Neural cell (in vitro differentiated cells): ENCODE measurements around the gene SEC63. TPM values are rescaled to one million over a fixed set of nuclear protein-coding genes. Genes with fewer than 3 reads are reported as not detected.
A peak's percentile ranks its signal among the peaks of the same experiment; 100 is the strongest.

ENCODE experiments used
- H2AFZ ChIP-seq: fragments of 200-600, 300-800 bp; sonication (generic), shearing (Covaris generic); 2 replicates; pipeline ENCODE4 v1.6.0; 2014; ENCODE audit warnings: low read depth, mild to moderate bottlenecking, antibody characterized with exemption, low read length, moderate library complexity
- H3F3A ChIP-seq: fragments of 200-600 bp; shearing (Covaris generic); 2 replicates; pipeline ENCODE4 v1.6.1; 2016; ENCODE audit warnings: mild to moderate bottlenecking, moderate library complexity, mixed read lengths, antibody characterized with exemption, low read length; ENCODE audit not compliant: insufficient read depth, poor library complexity, severe bottlenecking
- H3K27ac ChIP-seq: fragments of 200-600, 300-800 bp; sonication (generic), shearing (Covaris generic); 2 replicates; pipeline ENCODE4 v1.5.1; 2014; ENCODE audit warnings: mild to moderate bottlenecking, low read length, moderate library complexity
- H3K27me3 ChIP-seq: fragments of 300-800, 200-600 bp; sonication (generic), shearing (Covaris generic); 2 replicates; pipeline ENCODE4 v1.6.0; 2014; ENCODE audit warnings: mild to moderate bottlenecking, low read depth, low read length, moderate library complexity; ENCODE audit not compliant: insufficient read depth
- H3K36me3 ChIP-seq: fragments of 300-800, 200-600 bp; sonication (generic), shearing (Covaris generic); 2 replicates; pipeline ENCODE4 v1.5.1; 2014; ENCODE audit warnings: mild to moderate bottlenecking, antibody characterized with exemption, low read length, moderate library complexity; ENCODE audit not compliant: insufficient read depth
- H3K4me2 ChIP-seq: fragments of 300-800, 200-600 bp; sonication (generic), shearing (Covaris generic); 2 replicates; pipeline ENCODE4 v1.6.0; 2014; ENCODE audit warnings: mild to moderate bottlenecking, low read length
- H3K4me3 ChIP-seq: fragments of 300-800, 200-600 bp; sonication (generic), shearing (Covaris generic); 2 replicates; pipeline ENCODE4 v1.5.1; 2014; ENCODE audit warnings: mild to moderate bottlenecking, low read length, moderate library complexity
- H3K79me2 ChIP-seq: fragments of 200-600 bp; shearing (Covaris generic); replicated peaks from 2 replicates; pipeline ENCODE4 v1.6.0; 2014; ENCODE audit warnings: mild to moderate bottlenecking, low read length, moderate library complexity; ENCODE audit not compliant: insufficient read depth
- H3K9ac ChIP-seq: fragments of 300-800, 200-600 bp; sonication (generic), shearing (Covaris generic); 2 replicates; pipeline ENCODE4 v1.6.1; 2016; ENCODE audit warnings: mild to moderate bottlenecking, low read length, mixed read lengths
- H3K9me2 ChIP-seq: fragments of 200-600 bp; shearing (Covaris generic); 2 replicates; pipeline ENCODE4 v1.6.1; 2016; ENCODE audit warnings: mild to moderate bottlenecking, low read length, mixed read lengths; ENCODE audit not compliant: insufficient read depth
- H3K9me3 ChIP-seq: fragments of 200-600, 300-800 bp; sonication (generic), shearing (Covaris generic); 2 replicates; pipeline ENCODE4 v1.6.1; 2016; ENCODE audit warnings: mild to moderate bottlenecking, mixed run types, low read length, moderate library complexity, mixed read lengths
- H4K20me1 ChIP-seq: fragments of 200-600 bp; shearing (Covaris generic); 2 replicates; pipeline ENCODE4 v1.6.1; 2016; ENCODE audit warnings: mild to moderate bottlenecking, mixed run types; ENCODE audit not compliant: insufficient read depth
- EP300 ChIP-seq: fragments of 450-650 bp; conservative IDR thresholded peaks from 2 replicates; pipeline ENCODE4 v1.6.1; 2014; ENCODE audit warnings: antibody characterized with exemption, mild to moderate bottlenecking, moderate library complexity; ENCODE audit not compliant: poor library complexity, severe bottlenecking
- EZH2 ChIP-seq: fragments of 200-600, 300-800 bp; shearing (Covaris generic), sonication (generic); IDR thresholded peaks from 2 replicates; pipeline ENCODE4 v1.6.1; 2014; ENCODE audit warnings: antibody characterized with exemption, low read length, borderline replicate concordance, mild to moderate bottlenecking; ENCODE audit not compliant: insufficient read depth, poor library complexity, severe bottlenecking
- MXI1 ChIP-seq: fragments of 450-650 bp; conservative IDR thresholded peaks from 2 replicates; pipeline ENCODE4 v1.6.1; 2014; ENCODE audit warnings: antibody characterized with exemption, mild to moderate bottlenecking; ENCODE audit not compliant: poor library complexity, severe bottlenecking
- POLR2AphosphoS5 ChIP-seq: IDR thresholded peaks from 2 replicates; pipeline ENCODE4 v1.6.1; 2012
- RAD21 ChIP-seq: fragments of 450-650 bp; conservative IDR thresholded peaks from 2 replicates; pipeline ENCODE4 v1.6.1; 2014; ENCODE audit warnings: antibody characterized with exemption, mild to moderate bottlenecking, moderate library complexity
- SMC3 ChIP-seq: fragments of 450-650 bp; conservative IDR thresholded peaks from 2 replicates; pipeline ENCODE4 v1.6.1; 2014; ENCODE audit warnings: antibody characterized with exemption, mild to moderate bottlenecking, moderate library complexity; ENCODE audit not compliant: poor library complexity
- TAF1 ChIP-seq: IDR thresholded peaks from 2 replicates; pipeline ENCODE4 v1.6.1; 2012; ENCODE audit warnings: low read depth
- polyA plus RNA-seq: library from polyadenylated mRNA; depleted of rRNA; stranded (reverse); fragments of >200 nt; gene quantifications from 2 replicates; pipeline ENCODE4 v1.2.3, GENCODE V29; 2014
- TF ChIP-seq, protein P1 (sequence below): IDR thresholded peaks from 2 replicates; pipeline ENCODE4 v1.6.1; 2012; ENCODE audit warnings: borderline replicate concordance
- TF ChIP-seq, protein P2 (sequence below): fragments of 450-650 bp; IDR thresholded peaks from 2 replicates; pipeline ENCODE4 v1.5.1; 2014; ENCODE audit warnings: antibody characterized with exemption, mild to moderate bottlenecking, moderate library complexity; ENCODE audit not compliant: poor library complexity, severe bottlenecking

The SEC63 gene
- polyA plus RNA-seq, 1 donor from 2014 or later = 34.8 TPM

DNA sequence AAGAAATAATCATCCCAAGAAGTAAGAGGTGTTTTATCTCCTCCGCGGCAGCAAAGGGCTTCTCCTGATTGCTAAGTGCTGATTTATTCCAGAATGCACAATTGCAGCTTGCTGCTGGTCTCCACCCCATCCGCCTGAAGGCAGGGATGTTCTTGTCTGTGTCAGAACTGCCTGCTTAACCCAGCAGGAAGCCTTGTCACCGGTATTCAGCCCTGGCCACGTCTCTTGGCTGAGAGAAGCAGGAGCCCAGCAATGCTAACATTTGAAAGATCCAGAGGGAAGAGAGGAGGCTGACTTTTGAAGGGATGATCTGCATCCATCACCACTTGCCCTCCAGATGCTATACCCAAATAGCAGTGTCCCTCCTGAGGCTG, 138.1 kb downstream of the SEC63 start:
- TF ChIP-seq POLR2AphosphoS5 = peak; percentile 81
- TF ChIP-seq MXI1 = peak; percentile 39
- peak; percentile 42 for TF ChIP-seq TAF1
- peak; percentile 84 for TF ChIP-seq EP300
- TF ChIP-seq EZH2 = no peak
- TF ChIP-seq RAD21 = peak; percentile 42
- TF ChIP-seq, protein P1, sequence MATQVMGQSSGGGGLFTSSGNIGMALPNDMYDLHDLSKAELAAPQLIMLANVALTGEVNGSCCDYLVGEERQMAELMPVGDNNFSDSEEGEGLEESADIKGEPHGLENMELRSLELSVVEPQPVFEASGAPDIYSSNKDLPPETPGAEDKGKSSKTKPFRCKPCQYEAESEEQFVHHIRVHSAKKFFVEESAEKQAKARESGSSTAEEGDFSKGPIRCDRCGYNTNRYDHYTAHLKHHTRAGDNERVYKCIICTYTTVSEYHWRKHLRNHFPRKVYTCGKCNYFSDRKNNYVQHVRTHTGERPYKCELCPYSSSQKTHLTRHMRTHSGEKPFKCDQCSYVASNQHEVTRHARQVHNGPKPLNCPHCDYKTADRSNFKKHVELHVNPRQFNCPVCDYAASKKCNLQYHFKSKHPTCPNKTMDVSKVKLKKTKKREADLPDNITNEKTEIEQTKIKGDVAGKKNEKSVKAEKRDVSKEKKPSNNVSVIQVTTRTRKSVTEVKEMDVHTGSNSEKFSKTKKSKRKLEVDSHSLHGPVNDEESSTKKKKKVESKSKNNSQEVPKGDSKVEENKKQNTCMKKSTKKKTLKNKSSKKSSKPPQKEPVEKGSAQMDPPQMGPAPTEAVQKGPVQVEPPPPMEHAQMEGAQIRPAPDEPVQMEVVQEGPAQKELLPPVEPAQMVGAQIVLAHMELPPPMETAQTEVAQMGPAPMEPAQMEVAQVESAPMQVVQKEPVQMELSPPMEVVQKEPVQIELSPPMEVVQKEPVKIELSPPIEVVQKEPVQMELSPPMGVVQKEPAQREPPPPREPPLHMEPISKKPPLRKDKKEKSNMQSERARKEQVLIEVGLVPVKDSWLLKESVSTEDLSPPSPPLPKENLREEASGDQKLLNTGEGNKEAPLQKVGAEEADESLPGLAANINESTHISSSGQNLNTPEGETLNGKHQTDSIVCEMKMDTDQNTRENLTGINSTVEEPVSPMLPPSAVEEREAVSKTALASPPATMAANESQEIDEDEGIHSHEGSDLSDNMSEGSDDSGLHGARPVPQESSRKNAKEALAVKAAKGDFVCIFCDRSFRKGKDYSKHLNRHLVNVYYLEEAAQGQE = peak; percentile 71
- TF ChIP-seq SMC3 = no peak
- TF ChIP-seq, protein P2, sequence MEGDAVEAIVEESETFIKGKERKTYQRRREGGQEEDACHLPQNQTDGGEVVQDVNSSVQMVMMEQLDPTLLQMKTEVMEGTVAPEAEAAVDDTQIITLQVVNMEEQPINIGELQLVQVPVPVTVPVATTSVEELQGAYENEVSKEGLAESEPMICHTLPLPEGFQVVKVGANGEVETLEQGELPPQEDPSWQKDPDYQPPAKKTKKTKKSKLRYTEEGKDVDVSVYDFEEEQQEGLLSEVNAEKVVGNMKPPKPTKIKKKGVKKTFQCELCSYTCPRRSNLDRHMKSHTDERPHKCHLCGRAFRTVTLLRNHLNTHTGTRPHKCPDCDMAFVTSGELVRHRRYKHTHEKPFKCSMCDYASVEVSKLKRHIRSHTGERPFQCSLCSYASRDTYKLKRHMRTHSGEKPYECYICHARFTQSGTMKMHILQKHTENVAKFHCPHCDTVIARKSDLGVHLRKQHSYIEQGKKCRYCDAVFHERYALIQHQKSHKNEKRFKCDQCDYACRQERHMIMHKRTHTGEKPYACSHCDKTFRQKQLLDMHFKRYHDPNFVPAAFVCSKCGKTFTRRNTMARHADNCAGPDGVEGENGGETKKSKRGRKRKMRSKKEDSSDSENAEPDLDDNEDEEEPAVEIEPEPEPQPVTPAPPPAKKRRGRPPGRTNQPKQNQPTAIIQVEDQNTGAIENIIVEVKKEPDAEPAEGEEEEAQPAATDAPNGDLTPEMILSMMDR = no peak
- H3K9me2 ChIP-seq = no peaks in the 10 kb centered on the region
- no peaks in the 10 kb centered on the region for H4K20me1 ChIP-seq
- peak overlapping the region; percentile 72 for H3K4me3 ChIP-seq
- H3K9me3 ChIP-seq = no peaks in the 10 kb centered on the region
- H3K27ac ChIP-seq = peak overlapping the region; percentile 90
- peaks cover 38% of the 10 kb centered on the region for H3K79me2 ChIP-seq
- H3K36me3 ChIP-seq = no peaks in the 10 kb centered on the region
- H3K4me2 ChIP-seq = peak overlapping the region; percentile 54
- peaks cover 7% of the 10 kb centered on the region for H3F3A ChIP-seq
- H3K9ac ChIP-seq = peak overlapping the region; percentile 61
- H2AFZ ChIP-seq = peak overlapping the region; percentile 19
- H3K27me3 ChIP-seq = no peaks in the 10 kb centered on the region

DNA sequence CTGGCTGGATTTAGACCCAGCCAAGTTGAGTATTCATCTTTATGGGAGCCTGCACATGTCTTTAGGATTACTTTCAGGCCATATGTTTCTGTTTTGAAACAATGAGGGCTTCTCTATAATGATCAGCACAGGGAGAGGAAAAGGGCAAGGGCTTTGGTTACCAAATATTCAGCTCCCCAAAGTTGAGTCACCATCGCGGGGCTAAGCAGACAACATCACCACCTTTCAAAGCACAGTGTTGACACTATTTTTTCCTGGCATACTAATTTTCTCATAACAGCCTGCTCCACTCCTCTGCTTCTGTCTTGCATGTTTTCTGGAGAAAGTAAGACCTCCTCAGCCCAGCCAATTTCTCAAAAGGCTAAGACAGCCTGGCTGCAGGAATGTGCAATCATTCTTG, 138.8 kb downstream of the SEC63 start:
- no peaks in the 10 kb centered on the region for H3K9me2 ChIP-seq
- H3F3A ChIP-seq = peaks cover 7% of the 10 kb centered on the region
- H2AFZ ChIP-seq = no peak overlapping the region
- no peaks in the 10 kb centered on the region for H4K20me1 ChIP-seq
- peak overlapping the region; percentile 61 for H3K9ac ChIP-seq
- peak overlapping the region; percentile 90 for H3K27ac ChIP-seq
- TF ChIP-seq EZH2 = no peak
- no peak for TF ChIP-seq TAF1
- H3K4me3 ChIP-seq = peak overlapping the region; percentile 72
- H3K27me3 ChIP-seq = no peaks in the 10 kb centered on the region
- H3K79me2 ChIP-seq = peaks cover 38% of the 10 kb centered on the region
- no peaks in the 10 kb centered on the region for H3K9me3 ChIP-seq
- H3K4me2 ChIP-seq = peak overlapping the region; percentile 54
- H3K36me3 ChIP-seq = no peaks in the 10 kb centered on the region

DNA sequence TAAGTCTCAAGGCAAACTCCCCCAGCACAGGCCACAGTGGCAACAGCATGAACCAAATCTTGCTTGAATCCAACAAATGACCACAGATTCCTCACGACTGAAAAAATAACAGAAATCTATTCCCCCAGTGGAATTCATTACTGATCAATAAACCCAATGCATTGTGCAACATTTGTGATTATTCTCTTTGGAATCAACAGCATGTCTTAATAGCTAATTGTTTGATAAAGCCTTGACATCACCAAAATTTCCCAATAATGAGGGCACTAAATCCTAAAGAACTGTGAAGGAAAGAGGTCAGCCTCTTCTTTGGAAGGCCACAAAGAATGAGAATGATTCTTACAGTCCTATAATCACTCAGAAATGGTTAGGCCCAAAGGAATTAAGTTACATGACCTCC, 139.7 kb downstream of the SEC63 start:
- Histone ChIP-seq H4K20me1 (no peaks in the 10 kb centered on the region), H3K27ac (peak overlapping the region; percentile 90), H2AFZ (no peak overlapping the region), H3F3A (peaks cover 7% of the 10 kb centered on the region), H3K36me3 (no peaks in the 10 kb centered on the region), H3K4me3 (peak overlapping the region; percentile 72), H3K9me3 (no peaks in the 10 kb centered on the region), H3K4me2 (no peak overlapping the region), H3K27me3 (no peaks in the 10 kb centered on the region), H3K79me2 (peaks cover 36% of the 10 kb centered on the region), H3K9ac (no peak overlapping the region), H3K9me2 (no peaks in the 10 kb centered on the region)
- TF ChIP-seq, protein P1 = no peak
- TF ChIP-seq EZH2 (no peak), RAD21 (no peak), POLR2AphosphoS5 (no peak), SMC3 (no peak), TAF1 (no peak), EP300 (no peak), MXI1 (no peak)
- TF ChIP-seq, protein P2 = no peak
